SH-SY5Y (cell line): Measurements from ENCODE around the gene GTPBP4.

Source experiments
- GATA2 ChIP-seq: IDR thresholded peaks from 2 replicates; pipeline ENCODE4 v1.6.1; 2011; ENCODE audit warnings: mild to moderate bottlenecking, low read depth, low read length
- GATA3 ChIP-seq: IDR thresholded peaks from 2 replicates; pipeline ENCODE4 v1.6.1; 2011; ENCODE audit warnings: low read depth, mild to moderate bottlenecking, low read length, moderate library complexity

DNA sequence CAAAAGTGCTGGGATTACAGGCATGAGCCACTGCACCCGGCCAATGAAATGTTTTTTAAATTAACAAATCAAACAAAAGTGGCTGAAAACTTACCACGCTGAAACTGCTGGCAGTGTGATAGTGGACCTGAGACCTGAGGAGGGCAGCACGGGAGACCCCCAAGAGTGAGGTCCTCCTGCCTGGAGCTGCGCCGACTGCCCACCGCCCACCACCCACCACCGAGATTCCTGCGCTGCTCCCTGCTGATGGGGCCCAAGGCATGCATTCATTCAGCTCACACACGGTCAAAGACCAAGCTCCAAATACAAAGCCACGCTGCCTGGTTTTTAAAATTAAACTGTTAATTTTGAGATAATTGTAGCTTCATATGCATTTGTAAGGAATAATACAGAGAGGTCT is 40.4 kb upstream of the GTPBP4 start:
- TF ChIP-seq GATA2 (no peak), GATA3 (no peak)
